GM18511 (cell line): ENCODE results near the gene CCDC39.
"Not testable (repeated sequence)": the region's sequence is repeated elsewhere in the genome, so short reads cannot be mapped to it uniquely, and the experiment has no call there.

Experiments
- ATAC-seq: cut with Tn5 transposase; IDR thresholded peaks from one replicate; pipeline ENCODE4 v1.9.1; 2021; ENCODE audit warnings: mild to moderate bottlenecking, moderate library complexity; ENCODE audit not compliant: unreplicated experiment

The CCDC39 gene

GRCh38 chr3:180626844-180627243, 52.4 kb downstream of the CCDC39 start:
- peak; percentile 96 for ATAC-seq

GRCh38 chr3:180624714-180625113, 54.6 kb downstream of the CCDC39 start:
- no peak for ATAC-seq

GRCh38 chr3:180619723-180620122, 59.6 kb downstream of the CCDC39 start:
- no peak for ATAC-seq

- not testable (repeated sequence) for ATAC-seq
Observed at GRCh38 chr3:180618563-180618962, 60.7 kb downstream of the CCDC39 start.

- ATAC-seq, result no peak
Observed at GRCh38 chr3:180617049-180617448, 62.2 kb downstream of the CCDC39 start.

DNA sequence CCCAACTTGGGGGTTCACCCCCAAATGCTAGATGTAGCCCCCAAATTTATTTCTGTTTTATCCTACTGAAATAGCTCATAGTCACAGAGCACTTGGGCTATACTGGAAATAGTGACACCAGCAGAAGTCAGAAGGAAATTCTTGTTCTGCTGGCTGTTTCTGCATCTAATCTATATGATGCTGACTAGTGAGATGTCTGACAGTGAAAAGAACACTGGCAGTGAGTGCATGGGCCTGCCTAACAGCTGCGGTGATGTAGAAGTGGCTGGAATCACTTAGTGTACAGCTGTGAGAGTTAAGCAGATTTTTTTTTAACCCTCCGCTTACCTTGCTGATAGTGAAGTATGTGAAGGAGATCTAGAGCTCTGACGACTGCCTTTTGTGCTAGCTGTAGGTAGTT, 63.3 kb downstream of the CCDC39 start:
- no peak for ATAC-seq

DNA sequence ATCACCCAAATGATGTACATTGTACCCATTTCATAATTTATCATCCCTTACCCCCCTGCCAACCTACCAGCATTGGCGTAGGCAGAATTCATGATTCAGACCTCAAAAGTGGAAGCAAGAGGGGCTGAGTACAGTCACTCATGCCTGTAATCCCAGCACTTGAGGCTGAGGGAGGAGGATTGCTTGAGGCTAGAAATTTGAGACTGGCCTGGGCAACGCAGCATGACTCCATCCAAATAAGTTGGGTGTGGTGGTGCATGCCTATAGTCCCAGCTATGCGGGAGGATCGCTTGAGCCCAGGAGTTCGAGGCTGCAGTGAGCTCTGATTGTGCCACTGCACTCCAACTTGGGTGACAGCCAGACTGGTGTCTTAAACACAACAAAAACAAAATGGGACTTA, 66.9 kb downstream of the CCDC39 start:
- ATAC-seq, result no peak

DNA sequence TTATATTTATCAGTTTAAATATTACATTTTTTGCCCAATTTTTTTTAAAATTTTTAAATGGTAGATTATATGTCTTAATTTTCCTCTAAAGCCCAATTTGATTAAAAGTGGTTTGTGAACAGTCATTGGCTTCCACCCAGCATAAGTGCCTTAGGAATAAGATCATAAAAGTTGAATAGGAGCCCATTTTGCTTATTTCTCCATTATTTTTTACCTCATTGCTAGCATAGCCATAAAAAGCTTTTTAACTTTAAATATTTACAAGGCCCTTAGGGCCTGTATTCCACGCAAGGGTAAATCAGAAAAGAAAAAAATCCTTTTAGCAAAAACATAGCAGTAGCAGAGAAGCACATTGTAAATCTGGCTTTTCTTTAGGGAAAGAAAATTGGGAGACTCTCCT, 68.3 kb downstream of the CCDC39 start:
- no peak for ATAC-seq

- peak; percentile 97 for ATAC-seq
Observed at GRCh38 chr3:180601688-180602666, 77.3 kb downstream of the CCDC39 start, which contains the start of gene TTC14. Gene TTC14, plus strand, starts transcription at chr3:180602163. Its CDS starts 99 bp downstream, at chr3:180602262.

- no peak for ATAC-seq
Observed at GRCh38 chr3:180600473-180600872, 78.8 kb downstream of the CCDC39 start.

- no peak for ATAC-seq
Observed at GRCh38 chr3:180595559-180595935, 83.7 kb downstream of the CCDC39 start.

DNA sequence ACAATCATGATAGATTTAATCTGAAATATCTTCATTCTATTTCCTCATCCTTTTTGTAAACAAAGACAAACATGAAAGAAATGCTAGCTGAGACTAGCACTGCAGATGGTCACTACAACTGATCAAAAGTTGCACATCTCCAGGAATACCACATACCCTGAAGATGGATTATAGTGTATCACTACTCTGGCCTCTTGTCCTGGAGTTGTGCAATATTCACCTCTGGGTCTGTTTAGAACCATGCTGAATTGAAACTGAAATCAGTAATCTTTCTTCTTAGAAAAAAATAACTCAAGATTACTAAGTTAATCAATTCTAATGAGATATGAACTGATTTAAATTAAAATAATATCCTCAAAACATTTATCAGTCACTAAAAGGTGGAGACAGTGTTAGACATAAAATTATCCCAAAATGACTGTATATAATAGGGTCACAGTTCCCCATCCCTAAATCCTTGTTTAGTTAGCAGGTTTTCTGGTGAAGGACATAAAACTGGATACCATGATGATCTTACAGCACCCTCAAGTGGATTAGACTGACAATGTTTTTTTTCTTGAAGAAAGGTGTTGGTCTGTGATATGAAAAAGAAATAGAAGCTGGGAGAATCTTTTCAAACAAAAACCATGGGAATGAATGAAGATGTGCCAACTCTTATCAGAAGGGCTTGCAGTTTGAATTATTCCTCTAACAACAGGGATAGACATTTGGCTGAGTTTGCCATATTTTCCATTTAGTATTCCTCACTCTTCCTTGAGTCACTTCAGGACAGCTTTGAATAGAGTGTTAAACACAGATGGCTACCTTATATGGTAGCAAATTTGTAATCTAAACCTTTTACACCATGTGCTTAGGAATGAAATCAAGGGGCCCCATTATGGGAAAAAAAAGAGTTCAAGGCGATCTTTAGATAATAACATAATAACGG, 84.4 kb downstream of the CCDC39 start:
- peak; percentile 84 for ATAC-seq

DNA sequence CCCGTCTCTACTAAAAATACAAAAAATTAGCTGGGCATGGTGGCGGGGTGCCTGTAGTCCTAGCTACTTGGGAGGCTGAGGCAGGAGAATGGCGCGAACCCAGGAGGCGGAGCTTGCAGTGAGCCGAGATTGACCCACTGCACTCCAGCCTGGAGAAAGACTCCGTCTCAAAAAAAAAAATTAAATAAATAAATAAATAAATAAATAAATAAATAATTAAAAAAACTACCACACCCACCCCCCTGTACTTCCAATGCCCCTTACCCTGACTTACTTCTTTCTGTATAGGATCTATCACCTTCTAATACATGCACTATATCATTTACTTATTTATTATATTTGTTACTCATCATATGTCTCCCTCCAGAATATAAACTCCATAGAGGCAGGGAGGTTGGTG, 85.7 kb downstream of the CCDC39 start:
- ATAC-seq, result not testable (repeated sequence)

- no peak for ATAC-seq
Observed at GRCh38 chr3:180590396-180590795, 88.9 kb downstream of the CCDC39 start.

- no peak for ATAC-seq
Observed at GRCh38 chr3:180580934-180581333, 98.4 kb downstream of the CCDC39 start.

- no peak for ATAC-seq
Observed at GRCh38 chr3:180575571-180575970, 103.7 kb downstream of the CCDC39 start.

DNA sequence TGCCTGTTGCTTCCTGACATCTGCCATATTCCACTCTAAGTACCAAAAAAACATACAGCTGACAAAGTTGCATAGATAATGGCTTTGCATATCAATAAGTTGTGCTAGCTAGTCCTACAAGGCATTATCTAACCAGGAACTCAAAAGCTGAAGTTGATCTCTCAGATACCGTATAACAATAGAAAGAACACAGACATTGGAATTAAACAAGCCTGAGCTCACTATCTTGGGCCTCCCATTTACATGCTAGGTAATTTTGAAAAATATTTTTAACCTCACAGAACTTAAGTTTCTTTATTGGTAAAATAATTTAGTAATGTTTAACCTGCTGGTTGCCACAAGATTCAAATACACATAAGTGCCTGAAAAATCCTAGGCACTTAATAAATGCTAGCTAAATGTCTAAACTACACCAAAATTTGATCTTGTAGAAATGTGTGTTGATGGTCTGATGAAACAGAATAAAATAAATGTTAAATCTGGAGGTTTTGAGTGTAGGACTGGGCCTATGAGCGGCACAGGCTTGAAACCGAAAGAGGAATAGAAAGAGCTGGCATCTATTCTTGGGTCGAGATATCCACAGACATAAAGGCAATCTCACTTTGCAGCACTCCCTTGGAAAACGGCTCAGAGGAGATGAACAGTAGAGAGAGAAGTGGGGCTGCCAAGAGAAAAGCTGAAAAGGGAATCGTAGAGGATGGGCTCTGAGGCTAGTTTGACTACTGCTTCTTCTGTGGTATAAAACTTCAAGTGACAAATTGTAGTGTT, 107.3 kb downstream of the CCDC39 start:
- peak; percentile 92 for ATAC-seq

GRCh38 chr3:180570238-180570637, 109.1 kb downstream of the CCDC39 start:
- no peak for ATAC-seq

- no peak for ATAC-seq
Observed at GRCh38 chr3:180564676-180565075, 114.6 kb downstream of the CCDC39 start.
